Cardiac muscle cell (in vitro differentiated cells and primary cell): Measurements from ENCODE around the gene ABCD1. TPM values are rescaled to one million over a fixed set of nuclear protein-coding genes. Genes with fewer than 3 reads are reported as not detected.
"Not testable (repeated sequence)": the region's sequence is repeated elsewhere in the genome, so short reads cannot be mapped to it uniquely, and the experiment has no call there.

Source experiments
- DNase-seq, 2 donors: peaks; one replicate each; pipeline versions ENCODE4 v3.0.0 to v3.0.0-alpha.2; 2010 to 2017; ENCODE audit warnings: low read depth in 1 of 2, low spot score in 1 of 2
- H3K27ac ChIP-seq: fragments of 200-600 bp; sonication (generic); 2 replicates; pipeline ENCODE4 v1.5.1; 2016
- H3K27me3 ChIP-seq: fragments of 200-600 bp; sonication (generic); 2 replicates; pipeline ENCODE4 v1.6.0; 2016; ENCODE audit warnings: control low read depth
- H3K36me3 ChIP-seq: fragments of 200-600 bp; sonication (generic); 2 replicates; pipeline ENCODE4 v1.5.1; 2016; ENCODE audit warnings: control low read depth
- H3K4me1 ChIP-seq: fragments of 200-600 bp; sonication (generic); 2 replicates; pipeline ENCODE4 v1.8.1; 2017; ENCODE audit warnings: low read depth, mild to moderate bottlenecking, mixed run types
- H3K4me3 ChIP-seq: fragments of 200-600 bp; sonication (generic); 2 replicates; pipeline ENCODE4 v1.5.1; 2016; ENCODE audit warnings: mild to moderate bottlenecking
- H3K9me3 ChIP-seq: fragments of 200-600 bp; sonication (generic); 2 replicates; pipeline ENCODE4 v1.5.1; 2017; ENCODE audit warnings: low read depth, mild to moderate bottlenecking, control low read depth
- CTCF ChIP-seq: IDR thresholded peaks from 2 replicates; pipeline ENCODE4 v1.5.1; 2012; ENCODE audit warnings: low read depth, mild to moderate bottlenecking, low read length
- polyA plus RNA-seq: library from polyadenylated mRNA; unstranded; fragments of >200 nt; fragmentation: Nextera tagmentation; extraction: Ambion mirVana; gene quantifications from 2 replicates; pipeline ENCODE4 v1.2.1, GENCODE V29; 2016
- total RNA-seq: library from RNA; depleted of rRNA; stranded (reverse); fragments of >200 nt; gene quantifications from 2 replicates; pipeline ENCODE4 v1.2.3, GENCODE V29; 2016

ABCD1 gene
- total RNA-seq (23.8 and 28.7 TPM in 2 replicates), polyA plus RNA-seq (14.6 and 15.3 TPM in 2 replicates)

GRCh38 chrX:153724252-153725038 is at the start of gene ABCD1, which contains the start of gene BCAP31:
Gene ABCD1 (plus strand): TSS chrX:153724856. CDS start chrX:153725267, 411 bp downstream.
Gene BCAP31 (minus strand): TSS chrX:153724387. CDS start chrX:153723244, 1,143 bp downstream.
- Histone ChIP-seq H3K27me3 (no peaks in the 10 kb centered on the region), H3K4me3 (peak within 1 kb of the TSS; percentile 46), H3K9me3 (no peaks in the 10 kb centered on the region), H3K4me1 (peaks cover 16% of the 10 kb centered on the region), H3K27ac (peak within 1 kb of the TSS; percentile 89), H3K36me3 (peaks cover 8% of the 10 kb centered on the region)
- no peak for TF ChIP-seq CTCF
- DNase-seq = peak; percentile 90 to 91

GRCh38 chrX:153681175-153681574 is 43.5 kb upstream of the ABCD1 start:
- Histone ChIP-seq H3K36me3 (no peaks in the 10 kb centered on the region), H3K27me3 (no peaks in the 10 kb centered on the region), H3K9me3 (no peaks in the 10 kb centered on the region), H3K4me3 (no peak overlapping the region), H3K27ac (no peak overlapping the region), H3K4me1 (peaks cover 8% of the 10 kb centered on the region)
- DNase-seq = no peak
- no peak for TF ChIP-seq CTCF

- H3K4me3 ChIP-seq, DNase-seq, H3K27ac ChIP-seq: not testable (repeated sequence)
Observed at GRCh38 chrX:153683486-153683885, 41.2 kb upstream of the ABCD1 start.

GRCh38 chrX:153684467-153685155 is 40.0 kb upstream of the ABCD1 start:
- H3K36me3 ChIP-seq = no peaks in the 10 kb centered on the region
- no peaks in the 10 kb centered on the region for H3K27me3 ChIP-seq
- H3K4me3 ChIP-seq = no peak overlapping the region
- no peak for DNase-seq
- H3K27ac ChIP-seq = peak overlapping the region; percentile 86
- no peaks in the 10 kb centered on the region for H3K9me3 ChIP-seq
- TF ChIP-seq CTCF = no peak
- peaks cover 8% of the 10 kb centered on the region for H3K4me1 ChIP-seq

More at GRCh38 chrX:153683486-153683885, 41.2 kb upstream of the ABCD1 start:
- H3K27me3 ChIP-seq, H3K36me3 ChIP-seq, H3K9me3 ChIP-seq, H3K4me1 ChIP-seq: not testable (repeated sequence)

- no peak for TF ChIP-seq CTCF
- H3K27me3 ChIP-seq = no peaks in the 10 kb centered on the region
- DNase-seq = peak in 1 of 2 donors; percentile 56
- peaks cover 8% of the 10 kb centered on the region for H3K4me1 ChIP-seq
- no peaks in the 10 kb centered on the region for H3K9me3 ChIP-seq
- H3K27ac ChIP-seq = peak overlapping the region; percentile 86
- H3K4me3 ChIP-seq = no peak overlapping the region
- H3K36me3 ChIP-seq = no peaks in the 10 kb centered on the region
Observed at GRCh38 chrX:153685156-153685536, 39.5 kb upstream of the ABCD1 start.
